IMR-90 (cell line): ENCODE data around the gene ALOX15. TPM values are rescaled to one million over a fixed set of nuclear protein-coding genes. Genes with fewer than 3 reads are reported as not detected.

ENCODE experiments used
- ATAC-seq: fragments of 200-7000 bp; cut with Tn5 transposase; 2 replicates; pipeline ENCODE4 v1.9.1; 2020; ENCODE audit warnings: low read depth, mild to moderate bottlenecking, moderate library complexity
- BruUV-seq: library from RNA; stranded (reverse); fragments of 400-500 nt; replicated peaks from 2 replicates; lab custom pipeline; 2021; lab: Mats Ljungman, UMichigan
- CTCF ChIA-PET: fragments of 300-600 bp; formaldehyde crosslinking; extraction: SDS; loops from one replicate; lab custom pipeline; 2021; ENCODE audit warnings: antibody characterized with exemption; lab: Yijun Ruan, JAX
- POLR2A ChIA-PET: fragments of 300-600 bp; sonication (Branson Sonifier 250); formaldehyde crosslinking; loops from one replicate; lab custom pipeline; 2022; ENCODE audit warnings: antibody characterized with exemption; ENCODE audit not compliant: unreplicated experiment; lab: Charles Lee
- DNase-seq: peaks from one replicate; pipeline ENCODE4 v3.0.0; 2013
- H2AFZ ChIP-seq: replicated peaks from 2 replicates; pipeline ENCODE3; 2013; ENCODE audit warnings: low read length, mild to moderate bottlenecking; ENCODE audit not compliant: poor library complexity
- H2AK5ac ChIP-seq: 2 replicates; pipeline ENCODE4 v1.6.1; 2013; ENCODE audit warnings: low read depth, low read length, inconsistent platforms
- H2AK9ac ChIP-seq: replicated peaks from 2 replicates; pipeline ENCODE3; 2013; ENCODE audit warnings: mild to moderate bottlenecking, low read depth, low read length, moderate library complexity; ENCODE audit not compliant: poor library complexity
- H2BK120ac ChIP-seq: 2 replicates; pipeline ENCODE4 v1.6.1; 2013; ENCODE audit warnings: low read depth, low read length, inconsistent platforms
- H2BK15ac ChIP-seq: 3 replicates; pipeline ENCODE4 v1.6.1; 2013; ENCODE audit warnings: low read depth, low read length, inconsistent platforms
- H2BK20ac ChIP-seq: 2 replicates; pipeline ENCODE4 v1.6.1; 2013; ENCODE audit warnings: low read depth, mild to moderate bottlenecking, inconsistent platforms, low read length, moderate library complexity
- H2BK5ac ChIP-seq: 2 replicates; pipeline ENCODE4 v1.6.1; 2013; ENCODE audit warnings: mild to moderate bottlenecking, low read depth, low read length, inconsistent platforms; ENCODE audit not compliant: poor library complexity, severe bottlenecking
- H3K14ac ChIP-seq: replicated peaks from 2 replicates; pipeline ENCODE4 v1.6.1; 2013; ENCODE audit warnings: low read depth, low read length, inconsistent platforms
- H3K18ac ChIP-seq: 2 replicates; pipeline ENCODE4 v1.6.1; 2013; ENCODE audit warnings: low read depth, low read length, control low read depth
- H3K23ac ChIP-seq: 2 replicates; pipeline ENCODE4 v1.6.1; 2013; ENCODE audit warnings: low read depth, low read length, inconsistent platforms
- H3K27ac ChIP-seq: 2 replicates; pipeline ENCODE4 v1.5.1; 2013; ENCODE audit warnings: mild to moderate bottlenecking, control low read depth, low read length; ENCODE audit not compliant: insufficient read depth
- H3K27me3 ChIP-seq: 2 replicates; pipeline ENCODE4 v1.6.1; 2013; ENCODE audit warnings: low read length; ENCODE audit not compliant: control insufficient read depth, insufficient read depth
- H3K36me3 ChIP-seq: 2 replicates; pipeline ENCODE4 v1.6.1; 2013; ENCODE audit warnings: low read length, mixed read lengths; ENCODE audit not compliant: control insufficient read depth, insufficient read depth
- H3K4ac ChIP-seq: 2 replicates; pipeline ENCODE4 v1.6.1; 2013; ENCODE audit warnings: low read depth, low read length, inconsistent platforms
- H3K4me1 ChIP-seq: 2 replicates; pipeline ENCODE4 v1.6.1; 2013; ENCODE audit warnings: low read length, mixed read lengths; ENCODE audit not compliant: control insufficient read depth, insufficient read depth
- H3K4me2 ChIP-seq: 2 replicates; pipeline ENCODE4 v1.6.1; 2013; ENCODE audit warnings: low read depth, mild to moderate bottlenecking, control low read depth, low read length, moderate library complexity
- H3K4me3 ChIP-seq: 2 replicates; pipeline ENCODE4 v1.5.1; 2013; ENCODE audit warnings: low read depth, mild to moderate bottlenecking, control low read depth, low read length, moderate library complexity; ENCODE audit not compliant: insufficient read depth
- H3K56ac ChIP-seq: 2 replicates; pipeline ENCODE4 v1.6.1; 2013; ENCODE audit warnings: low read length, inconsistent platforms; ENCODE audit not compliant: insufficient read depth; ENCODE audit errors: extremely low read depth
- H3K79me1 ChIP-seq, 2 experiments: 2 replicates each; pipeline ENCODE4 v1.6.1; 2013; ENCODE audit warnings: low read length in 2 of 2, inconsistent platforms in 1 of 2, low read depth in 1 of 2
- H3K9ac ChIP-seq: 2 replicates; pipeline ENCODE4 v1.6.1; 2013; ENCODE audit warnings: low read depth, low read length, control low read depth
- H3K9me1 ChIP-seq: 2 replicates; pipeline ENCODE4 v1.6.1; 2013; ENCODE audit warnings: low read length, inconsistent platforms; ENCODE audit not compliant: insufficient read depth
- H3K9me3 ChIP-seq: 2 replicates; pipeline ENCODE4 v1.6.1; 2013; ENCODE audit warnings: low read length; ENCODE audit not compliant: control insufficient read depth, insufficient read depth
- H4K20me1 ChIP-seq: 2 replicates; pipeline ENCODE4 v1.6.1; 2013; ENCODE audit warnings: low read length, inconsistent platforms; ENCODE audit not compliant: insufficient read depth
- H4K5ac ChIP-seq: 2 replicates; pipeline ENCODE4 v1.6.1; 2013; ENCODE audit warnings: mild to moderate bottlenecking, low read depth, low read length, control low read depth
- H4K8ac ChIP-seq, 2 experiments: 2 replicates each; pipeline ENCODE4 v1.6.1; 2013; ENCODE audit warnings: low read depth in 2 of 2, low read length in 2 of 2, control low read depth in 1 of 2, inconsistent platforms in 1 of 2
- H4K91ac ChIP-seq: 2 replicates; pipeline ENCODE4 v1.6.1; 2013; ENCODE audit warnings: low read depth, low read length, inconsistent platforms; ENCODE audit not compliant: insufficient read depth
- BHLHE40 ChIP-seq: fragments of 150-350 bp; IDR thresholded peaks from 2 replicates; pipeline ENCODE4 v1.6.1; 2016; ENCODE audit warnings: mild to moderate bottlenecking, low read depth, low read length
- CEBPB ChIP-seq: IDR thresholded peaks from 2 replicates; pipeline ENCODE4 v1.6.1; 2012; ENCODE audit warnings: low read depth, low read length, improper control_type of control experiment
- CHD1 ChIP-seq: IDR thresholded peaks from 2 replicates; pipeline ENCODE4 v1.6.1; 2012; ENCODE audit warnings: low read depth, low read length, improper control_type of control experiment
- FOS ChIP-seq: fragments of 150-350 bp; IDR thresholded peaks from 2 replicates; pipeline ENCODE4 v1.6.1; 2016; ENCODE audit warnings: low read depth, low read length
- MAFK ChIP-seq: IDR thresholded peaks from 2 replicates; pipeline ENCODE4 v1.6.1; 2012; ENCODE audit warnings: low read depth, low read length, improper control_type of control experiment
- MAZ ChIP-seq: IDR thresholded peaks from 2 replicates; pipeline ENCODE4 v1.6.1; 2012; ENCODE audit warnings: low read depth, mild to moderate bottlenecking, low read length, improper control_type of control experiment, moderate library complexity, borderline replicate concordance
- MXI1 ChIP-seq: IDR thresholded peaks from 2 replicates; pipeline ENCODE4 v1.6.1; 2012; ENCODE audit warnings: low read depth, mild to moderate bottlenecking, low read length, moderate library complexity, borderline replicate concordance
- NFE2L2 ChIP-seq: fragments of 150-350 bp; IDR thresholded peaks from 2 replicates; pipeline ENCODE4 v1.6.1; 2016; ENCODE audit warnings: low read depth, mild to moderate bottlenecking, low read length
- POLR2A ChIP-seq: IDR thresholded peaks from 2 replicates; pipeline ENCODE4 v1.6.1; 2012; ENCODE audit warnings: mild to moderate bottlenecking, low read depth, low read length
- RAD21 ChIP-seq: IDR thresholded peaks from 2 replicates; pipeline ENCODE4 v1.6.1; 2012; ENCODE audit warnings: low read length, improper control_type of control experiment
- RCOR1 ChIP-seq: IDR thresholded peaks from 2 replicates; pipeline ENCODE4 v1.6.1; 2012; ENCODE audit warnings: mild to moderate bottlenecking, low read length, improper control_type of control experiment; ENCODE audit not compliant: insufficient replicate concordance
- RFX5 ChIP-seq: IDR thresholded peaks from 2 replicates; pipeline ENCODE4 v1.8.0; 2012; ENCODE audit warnings: low read depth, mild to moderate bottlenecking, low read length, moderate library complexity
- SMC3 ChIP-seq: fragments of 150-350 bp; IDR thresholded peaks from 2 replicates; pipeline ENCODE4 v1.6.1; 2016; ENCODE audit warnings: low read depth, mild to moderate bottlenecking, antibody characterized with exemption, low read length, moderate library complexity
- USF2 ChIP-seq: fragments of 150-350 bp; IDR thresholded peaks from 2 replicates; pipeline ENCODE4 v1.6.1; 2017; ENCODE audit warnings: mild to moderate bottlenecking, antibody characterized with exemption, low read length, low read depth
- WGBS, 2 experiments: methylation state at CpG; one replicate each; pipeline versions ENCODE4 v1.1.5 to v1.1.7; 2013; ENCODE audit warnings: missing lambda C conversion rate in 2 of 2; ENCODE audit not compliant: insufficient read length in 1 of 2; ENCODE audit errors: extremely low coverage in 2 of 2; 5-methylcytosine and 5-hydroxymethylcytosine counted together
- dilution Hi-C: fragments of 300-500 bp; cut with HindIII; formaldehyde crosslinking; loops from one replicate; pipeline ENCODE4 v1.14.3; 2018; ENCODE audit warnings: low sequenced_read_pairs; ENCODE audit not compliant: unreplicated experiment
- in situ Hi-C: fragments of 300-500 bp; cut with MboI; formaldehyde crosslinking; loops from 3 replicates; pipeline ENCODE4 v1.14.3; 2019; ENCODE audit warnings: low sequenced_read_pairs, inconsistent platforms, mixed read lengths
- intact Hi-C: fragments of 100-400 bp; cut with micrococcal nuclease; formaldehyde crosslinking; loops from 2 replicates; pipeline ENCODE4 v1.10.0; 2022
- polyA plus RNA-seq, 3 experiments: library from polyadenylated mRNA; depleted of rRNA; stranded (reverse); fragments of >200 nt; gene quantifications; 2 replicates each; pipeline ENCODE4 v1.2.3, GENCODE V29; 2012; ENCODE audit warnings: low replicate concordance in 1 of 3
- total RNA-seq: library from RNA; depleted of rRNA; stranded (reverse); fragments of >200 nt; gene quantifications from 2 replicates; pipeline ENCODE4 v1.2.3, GENCODE V29; 2012
- TF ChIP-seq, protein P1 (sequence below): fragments of 150-350 bp; IDR thresholded peaks from 2 replicates; pipeline ENCODE4 v1.6.1; 2016; ENCODE audit warnings: low read depth, mild to moderate bottlenecking, low read length, moderate library complexity, borderline replicate concordance
- TF ChIP-seq, protein P2 (sequence below): conservative IDR thresholded peaks from 2 replicates; pipeline ENCODE4 v1.5.1; 2012; ENCODE audit warnings: mild to moderate bottlenecking, low read depth, low read length, improper control_type of control experiment

ALOX15 gene
- total and polyA plus RNA-seq, 2 of the 4 experiments (the other 2 are of a cell fraction), result not detected

DNA sequence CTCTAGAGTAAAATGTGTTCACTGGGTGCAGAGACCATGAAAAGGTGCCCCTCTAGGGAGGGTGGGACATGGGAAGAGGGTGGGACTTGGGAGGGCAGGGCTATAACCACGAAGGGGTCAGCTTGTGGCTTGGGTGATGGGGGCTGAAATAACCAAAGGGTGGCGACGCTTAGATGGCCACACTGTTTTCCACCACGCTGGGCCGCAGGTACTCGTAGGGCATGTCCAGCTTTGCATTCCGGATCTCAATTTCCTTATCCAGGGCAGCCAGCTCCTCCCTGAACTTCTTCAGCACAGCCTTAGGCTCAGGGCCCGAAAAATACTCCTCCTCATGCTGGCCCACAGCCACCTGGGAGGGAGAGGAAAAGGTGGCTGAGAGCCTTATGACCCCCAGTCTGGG is 10.0 kb downstream of the ALOX15 start:
- DNase-seq (no peak), ATAC-seq (no peak)
- Histone ChIP-seq H3K79me1 (no peaks in the 10 kb centered on the region), H3K27me3 (peaks cover 21% of the 10 kb centered on the region), H3K36me3 (no peaks in the 10 kb centered on the region), H2BK5ac (no peak overlapping the region), H3K56ac (no peak overlapping the region), H4K91ac (no peak overlapping the region), H3K4me1 (no peaks in the 10 kb centered on the region), H4K20me1 (no peaks in the 10 kb centered on the region), H2BK20ac (no peak overlapping the region), H2BK15ac (no peak overlapping the region), H3K23ac (no peak overlapping the region), H3K9me1 (no peaks in the 10 kb centered on the region), H4K5ac (no peak overlapping the region), H2BK120ac (no peak overlapping the region), H3K4ac (no peak overlapping the region), H3K14ac (no peak overlapping the region), H2AFZ (no peak overlapping the region), H3K27ac (no peak overlapping the region), H2AK5ac (no peak overlapping the region), H3K9me3 (no peaks in the 10 kb centered on the region), H3K4me3 (no peak overlapping the region), H2AK9ac (no peak overlapping the region), H3K9ac (no peak overlapping the region), H4K8ac (no peak overlapping the region), H3K18ac (no peak overlapping the region), H3K4me2 (no peak overlapping the region)
- TF ChIP-seq SMC3, result no peak
- TF ChIP-seq BHLHE40, result no peak
- no peak for TF ChIP-seq MXI1
- no peak for TF ChIP-seq MAFK
- TF ChIP-seq POLR2A, result no peak
- no peak for TF ChIP-seq CEBPB
- TF ChIP-seq, protein P1, sequence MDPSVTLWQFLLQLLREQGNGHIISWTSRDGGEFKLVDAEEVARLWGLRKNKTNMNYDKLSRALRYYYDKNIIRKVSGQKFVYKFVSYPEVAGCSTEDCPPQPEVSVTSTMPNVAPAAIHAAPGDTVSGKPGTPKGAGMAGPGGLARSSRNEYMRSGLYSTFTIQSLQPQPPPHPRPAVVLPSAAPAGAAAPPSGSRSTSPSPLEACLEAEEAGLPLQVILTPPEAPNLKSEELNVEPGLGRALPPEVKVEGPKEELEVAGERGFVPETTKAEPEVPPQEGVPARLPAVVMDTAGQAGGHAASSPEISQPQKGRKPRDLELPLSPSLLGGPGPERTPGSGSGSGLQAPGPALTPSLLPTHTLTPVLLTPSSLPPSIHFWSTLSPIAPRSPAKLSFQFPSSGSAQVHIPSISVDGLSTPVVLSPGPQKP, result no peak
- TF ChIP-seq RCOR1, result no peak
- no peak for TF ChIP-seq CHD1
- TF ChIP-seq, protein P2, sequence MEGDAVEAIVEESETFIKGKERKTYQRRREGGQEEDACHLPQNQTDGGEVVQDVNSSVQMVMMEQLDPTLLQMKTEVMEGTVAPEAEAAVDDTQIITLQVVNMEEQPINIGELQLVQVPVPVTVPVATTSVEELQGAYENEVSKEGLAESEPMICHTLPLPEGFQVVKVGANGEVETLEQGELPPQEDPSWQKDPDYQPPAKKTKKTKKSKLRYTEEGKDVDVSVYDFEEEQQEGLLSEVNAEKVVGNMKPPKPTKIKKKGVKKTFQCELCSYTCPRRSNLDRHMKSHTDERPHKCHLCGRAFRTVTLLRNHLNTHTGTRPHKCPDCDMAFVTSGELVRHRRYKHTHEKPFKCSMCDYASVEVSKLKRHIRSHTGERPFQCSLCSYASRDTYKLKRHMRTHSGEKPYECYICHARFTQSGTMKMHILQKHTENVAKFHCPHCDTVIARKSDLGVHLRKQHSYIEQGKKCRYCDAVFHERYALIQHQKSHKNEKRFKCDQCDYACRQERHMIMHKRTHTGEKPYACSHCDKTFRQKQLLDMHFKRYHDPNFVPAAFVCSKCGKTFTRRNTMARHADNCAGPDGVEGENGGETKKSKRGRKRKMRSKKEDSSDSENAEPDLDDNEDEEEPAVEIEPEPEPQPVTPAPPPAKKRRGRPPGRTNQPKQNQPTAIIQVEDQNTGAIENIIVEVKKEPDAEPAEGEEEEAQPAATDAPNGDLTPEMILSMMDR, result no peak
- no peak for TF ChIP-seq RAD21
- TF ChIP-seq RFX5, result no peak
- TF ChIP-seq NFE2L2, result no peak
- TF ChIP-seq USF2, result no peak
- no peak for TF ChIP-seq FOS
- no peak for TF ChIP-seq MAZ
- POLR2A ChIA-PET, result no interaction called here
- WGBS, 2 experiments, result 92% methylated on average over 6 of the region's 8 CpGs; no CpG with 5 or more reads in 1 of the 2 experiments
- dilution Hi-C loops, result no loop called here
- CTCF ChIA-PET, result no interaction called here
- in situ Hi-C loops, result no loop called here
- intact Hi-C loops, result no loop called here
- BruUV-seq, result no TSS peak
